DND-41 (cell line): ENCODE results near the gene TECPR1.

ENCODE experiments used
- ATAC-seq: fragments of 200-7000 bp; cut with Tn5 transposase; 3 replicates; pipeline ENCODE4 v1.9.1; 2021; ENCODE audit warnings: low read depth; ENCODE audit not compliant: insufficient read depth
- DNase-seq: peaks from one replicate; pipeline ENCODE4 v3.0.0-alpha.2; 2020
- H2AFZ ChIP-seq: 2 replicates; pipeline ENCODE4 v1.6.0; 2012; ENCODE audit warnings: low read depth, low read length
- H3K27ac ChIP-seq: 2 replicates; pipeline ENCODE4 v1.5.1; 2012; ENCODE audit warnings: low read length, inconsistent platforms
- H3K27me3 ChIP-seq: fragments of 200-600 bp; sonication (generic); 2 replicates; pipeline ENCODE4 v1.6.0; 2012; ENCODE audit warnings: low read length, mild to moderate bottlenecking, inconsistent platforms; ENCODE audit not compliant: insufficient read depth, poor library complexity
- H3K36me3 ChIP-seq: 2 replicates; pipeline ENCODE4 v1.5.1; 2012; ENCODE audit warnings: low read length, inconsistent platforms; ENCODE audit not compliant: insufficient read depth
- H3K4me1 ChIP-seq: 2 replicates; pipeline ENCODE4 v1.5.1; 2012; ENCODE audit warnings: mild to moderate bottlenecking, low read length; ENCODE audit not compliant: insufficient read depth
- H3K4me2 ChIP-seq: 2 replicates; pipeline ENCODE4 v1.6.0; 2012; ENCODE audit warnings: mild to moderate bottlenecking, moderate library complexity, low read length, inconsistent platforms; ENCODE audit not compliant: insufficient read depth
- H3K4me3 ChIP-seq, 2 experiments: fragments of 200-600 bp in 1 of 2; shearing (Covaris generic) in 1 of 2; 2 replicates each; pipeline ENCODE4 v1.5.1; 2012 to 2016; ENCODE audit warnings: inconsistent platforms in 2 of 2, low read length in 2 of 2, mild to moderate bottlenecking in 2 of 2, low read depth in 1 of 2, moderate library complexity in 1 of 2
- H3K79me2 ChIP-seq: 2 replicates; pipeline ENCODE4 v1.6.0; 2012; ENCODE audit warnings: low read length, inconsistent platforms; ENCODE audit not compliant: insufficient read depth
- H3K9ac ChIP-seq: 2 replicates; pipeline ENCODE4 v1.6.0; 2012; ENCODE audit warnings: low read depth, mild to moderate bottlenecking, inconsistent platforms, low read length, moderate library complexity
- H3K9me3 ChIP-seq: 2 replicates; pipeline ENCODE4 v1.5.1; 2012; ENCODE audit warnings: low read length, moderate library complexity, mild to moderate bottlenecking, inconsistent platforms; ENCODE audit not compliant: insufficient read depth, severe bottlenecking
- H4K20me1 ChIP-seq: 2 replicates; pipeline ENCODE4 v1.6.0; 2012; ENCODE audit warnings: low read length; ENCODE audit not compliant: insufficient read depth
- EZH2 ChIP-seq: IDR thresholded peaks from 3 replicates; pipeline ENCODE4 v1.6.1; 2012; ENCODE audit warnings: borderline replicate concordance, low read depth, mild to moderate bottlenecking, moderate library complexity, low read length, inconsistent platforms; ENCODE audit not compliant: severe bottlenecking
- TF ChIP-seq, protein P1 (sequence below): IDR thresholded peaks from 2 replicates; pipeline ENCODE4 v1.5.1; 2012; ENCODE audit warnings: borderline replicate concordance, low read length, moderate library complexity, mild to moderate bottlenecking; ENCODE audit not compliant: poor library complexity, severe bottlenecking; ENCODE audit errors: extremely low read depth

Gene TECPR1

GRCh38 chr7:98229991-98230745 lies 21.9 kb downstream of the TECPR1 start:
- Histone ChIP-seq H2AFZ (no peak overlapping the region), H3K27me3 (no peaks in the 10 kb centered on the region), H3K9me3 (no peaks in the 10 kb centered on the region), H3K36me3 (peaks cover 21% of the 10 kb centered on the region), H4K20me1 (no peaks in the 10 kb centered on the region), H3K9ac (no peak overlapping the region), H3K27ac (no peak overlapping the region), H3K4me1 (no peaks in the 10 kb centered on the region), H3K4me2 (no peak overlapping the region), H3K79me2 (no peaks in the 10 kb centered on the region), H3K4me3 (no peak overlapping the region)
- DNase-seq, result no peak
- no peak for ATAC-seq
- no peak for TF ChIP-seq EZH2

DNA sequence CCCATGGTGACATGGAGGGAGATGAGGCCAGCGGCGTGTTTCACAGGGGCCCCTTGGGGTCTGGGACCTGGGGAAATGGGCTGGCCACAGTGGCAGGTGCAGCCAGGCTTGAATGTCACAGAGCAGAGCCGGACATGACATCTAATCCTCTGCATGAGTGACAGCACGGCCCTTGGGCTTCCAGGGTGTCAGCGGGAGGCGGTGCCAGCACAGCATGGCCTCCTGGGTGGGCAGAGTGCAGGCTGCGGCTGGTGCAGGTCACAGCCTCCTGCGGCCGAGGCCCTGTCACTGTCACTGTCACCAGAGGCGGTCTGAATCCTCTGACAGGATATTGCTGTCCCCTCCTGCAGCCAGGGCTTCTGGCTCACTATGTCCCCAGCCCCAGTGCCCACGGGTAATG lies 22.6 kb downstream of the TECPR1 start:
- Histone ChIP-seq H3K36me3 (peaks cover 21% of the 10 kb centered on the region), H3K79me2 (no peaks in the 10 kb centered on the region), H3K4me3 (no peak overlapping the region), H3K27ac (no peak overlapping the region), H4K20me1 (no peaks in the 10 kb centered on the region), H3K9ac (no peak overlapping the region), H2AFZ (no peak overlapping the region), H3K4me1 (no peaks in the 10 kb centered on the region), H3K9me3 (no peaks in the 10 kb centered on the region), H3K4me2 (no peak overlapping the region), H3K27me3 (no peaks in the 10 kb centered on the region)
- TF ChIP-seq, protein P1, sequence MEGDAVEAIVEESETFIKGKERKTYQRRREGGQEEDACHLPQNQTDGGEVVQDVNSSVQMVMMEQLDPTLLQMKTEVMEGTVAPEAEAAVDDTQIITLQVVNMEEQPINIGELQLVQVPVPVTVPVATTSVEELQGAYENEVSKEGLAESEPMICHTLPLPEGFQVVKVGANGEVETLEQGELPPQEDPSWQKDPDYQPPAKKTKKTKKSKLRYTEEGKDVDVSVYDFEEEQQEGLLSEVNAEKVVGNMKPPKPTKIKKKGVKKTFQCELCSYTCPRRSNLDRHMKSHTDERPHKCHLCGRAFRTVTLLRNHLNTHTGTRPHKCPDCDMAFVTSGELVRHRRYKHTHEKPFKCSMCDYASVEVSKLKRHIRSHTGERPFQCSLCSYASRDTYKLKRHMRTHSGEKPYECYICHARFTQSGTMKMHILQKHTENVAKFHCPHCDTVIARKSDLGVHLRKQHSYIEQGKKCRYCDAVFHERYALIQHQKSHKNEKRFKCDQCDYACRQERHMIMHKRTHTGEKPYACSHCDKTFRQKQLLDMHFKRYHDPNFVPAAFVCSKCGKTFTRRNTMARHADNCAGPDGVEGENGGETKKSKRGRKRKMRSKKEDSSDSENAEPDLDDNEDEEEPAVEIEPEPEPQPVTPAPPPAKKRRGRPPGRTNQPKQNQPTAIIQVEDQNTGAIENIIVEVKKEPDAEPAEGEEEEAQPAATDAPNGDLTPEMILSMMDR, result no peak
- TF ChIP-seq EZH2, result no peak
- DNase-seq (no peak), ATAC-seq (no peak)

GRCh38 chr7:98228801-98229200 lies 23.2 kb downstream of the TECPR1 start:
- Histone ChIP-seq H3K79me2 (no peaks in the 10 kb centered on the region), H3K4me3 (no peak overlapping the region), H3K9ac (no peak overlapping the region), H3K27me3 (no peaks in the 10 kb centered on the region), H2AFZ (no peak overlapping the region), H3K4me1 (no peaks in the 10 kb centered on the region), H3K4me2 (no peak overlapping the region), H3K9me3 (no peaks in the 10 kb centered on the region), H3K27ac (no peak overlapping the region), H4K20me1 (no peaks in the 10 kb centered on the region), H3K36me3 (peaks cover 21% of the 10 kb centered on the region)
- no peak for TF ChIP-seq EZH2
- TF ChIP-seq, protein P1, result no peak
- ATAC-seq (no peak), DNase-seq (no peak)

DNA sequence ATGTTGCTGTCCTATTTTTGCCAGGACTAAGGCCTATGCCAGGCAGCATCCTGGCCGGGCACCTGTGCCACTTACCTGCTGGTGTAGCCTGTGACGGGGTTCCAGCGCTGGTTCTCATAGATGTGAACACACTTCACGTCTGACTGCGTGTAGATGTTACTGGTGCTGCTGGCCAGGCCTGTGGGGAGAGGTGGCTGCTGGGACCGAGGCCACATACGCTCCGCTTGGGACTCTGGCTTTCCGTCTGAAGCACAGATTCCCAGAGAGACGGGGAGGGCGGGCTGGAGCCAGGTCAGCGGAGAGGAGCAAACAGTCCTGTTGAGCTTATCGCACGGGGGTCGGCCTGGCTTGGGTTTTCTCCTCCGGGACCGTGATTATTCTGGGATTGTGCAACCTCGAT lies 24.1 kb downstream of the TECPR1 start:
- no peak overlapping the region for H3K27ac ChIP-seq
- H3K9ac ChIP-seq, result no peak overlapping the region
- no peak overlapping the region for H2AFZ ChIP-seq
- H3K36me3 ChIP-seq, result peaks cover 21% of the 10 kb centered on the region
- no peaks in the 10 kb centered on the region for H3K4me1 ChIP-seq
- TF ChIP-seq, protein P1, result no peak
- no peak for TF ChIP-seq EZH2
- H3K4me3 ChIP-seq, result no peak overlapping the region
- no peaks in the 10 kb centered on the region for H4K20me1 ChIP-seq
- ATAC-seq, result no peak
- H3K27me3 ChIP-seq, result no peaks in the 10 kb centered on the region
- no peak for DNase-seq
- no peak overlapping the region for H3K4me2 ChIP-seq
- H3K9me3 ChIP-seq, result no peaks in the 10 kb centered on the region
- H3K79me2 ChIP-seq, result no peaks in the 10 kb centered on the region
